COLO829 (cell line): ENCODE data around the gene FXYD5.

Experiments used
- DNase-seq: peaks from one replicate; pipeline ENCODE4 v3.0.0; 2012; ENCODE audit warnings: low spot score

Gene FXYD5

DNA sequence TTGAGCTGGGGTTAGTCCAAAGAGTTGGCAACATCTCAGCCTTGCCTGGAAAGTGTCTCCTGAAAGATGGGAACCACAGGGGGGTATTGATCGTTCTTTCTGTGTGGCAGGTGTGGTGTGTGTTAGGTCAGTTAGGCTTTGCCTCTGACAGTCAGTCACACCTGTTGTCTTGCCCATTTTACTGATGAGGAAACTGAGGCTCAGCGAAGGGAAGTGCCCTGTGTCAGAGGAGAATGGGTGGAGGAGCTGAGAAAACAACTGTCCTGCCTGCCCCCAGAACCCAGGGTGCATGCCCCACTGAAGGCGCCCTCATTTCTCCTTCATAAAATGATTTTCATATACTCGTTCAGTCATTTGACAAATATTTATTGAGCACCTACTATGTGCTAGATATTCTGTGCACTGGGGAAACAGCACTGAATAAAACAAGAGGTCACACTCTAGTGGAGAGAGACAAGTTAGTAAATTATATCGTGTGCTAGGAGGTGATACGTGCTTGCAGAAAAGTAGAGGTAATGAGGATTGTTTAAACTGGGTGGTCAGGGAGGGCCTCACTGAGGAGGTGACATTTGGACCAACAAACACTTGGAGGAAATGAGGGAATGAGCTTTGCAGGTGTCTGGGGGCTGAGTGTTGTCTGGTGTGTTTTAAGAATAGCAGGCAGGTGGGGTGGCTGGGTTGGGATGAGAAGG, 1.6 kb downstream of the FXYD5 start:
- no peak for DNase-seq

GRCh38 chr19:35156673-35157014, 2.1 kb downstream of the FXYD5 start:
- DNase-seq, result no peak

DNA sequence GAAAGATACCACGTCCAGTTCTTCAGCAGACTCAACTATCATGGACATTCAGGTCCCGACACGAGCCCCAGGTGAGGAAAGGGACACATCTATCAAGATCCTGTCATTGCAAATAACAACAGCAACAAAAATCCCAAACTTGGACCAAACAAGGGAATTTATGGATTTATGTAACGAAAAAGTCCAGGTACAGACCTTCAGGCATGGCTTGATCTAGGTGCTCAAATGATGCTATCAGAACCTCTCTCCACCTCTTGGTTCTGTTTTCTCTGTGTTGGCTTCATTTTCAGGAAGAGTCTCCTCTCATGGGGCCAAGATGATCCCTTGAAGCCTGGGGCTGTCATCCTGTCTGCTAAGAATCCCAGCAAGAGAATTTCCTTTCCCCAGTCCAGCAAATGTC, 2.9 kb downstream of the FXYD5 start:
- DNase-seq, result no peak

DNA sequence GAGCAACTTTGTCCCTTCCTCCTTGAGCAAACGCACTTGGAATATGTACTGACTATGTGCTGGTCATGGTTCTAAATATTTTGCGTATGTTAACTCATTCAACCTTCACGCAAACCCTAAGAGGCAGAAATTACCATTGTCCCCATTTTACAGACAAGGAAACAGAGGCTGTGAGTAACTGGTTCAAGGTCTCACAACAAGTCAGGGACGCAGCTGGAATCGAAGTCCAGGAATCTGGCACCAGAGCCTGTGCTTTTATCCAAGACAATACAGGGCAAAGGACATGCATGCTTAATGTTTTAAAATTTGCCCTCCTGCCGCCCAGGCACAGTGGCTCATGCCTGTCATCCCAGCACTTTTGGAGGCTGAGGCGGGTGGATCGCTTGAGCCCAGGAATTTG, 5.1 kb downstream of the FXYD5 start:
- DNase-seq, result no peak

GRCh38 chr19:35160629-35161433, 6.3 kb downstream of the FXYD5 start:
- no peak for DNase-seq

GRCh38 chr19:35161434-35161743, 6.9 kb downstream of the FXYD5 start:
- no peak for DNase-seq

DNA sequence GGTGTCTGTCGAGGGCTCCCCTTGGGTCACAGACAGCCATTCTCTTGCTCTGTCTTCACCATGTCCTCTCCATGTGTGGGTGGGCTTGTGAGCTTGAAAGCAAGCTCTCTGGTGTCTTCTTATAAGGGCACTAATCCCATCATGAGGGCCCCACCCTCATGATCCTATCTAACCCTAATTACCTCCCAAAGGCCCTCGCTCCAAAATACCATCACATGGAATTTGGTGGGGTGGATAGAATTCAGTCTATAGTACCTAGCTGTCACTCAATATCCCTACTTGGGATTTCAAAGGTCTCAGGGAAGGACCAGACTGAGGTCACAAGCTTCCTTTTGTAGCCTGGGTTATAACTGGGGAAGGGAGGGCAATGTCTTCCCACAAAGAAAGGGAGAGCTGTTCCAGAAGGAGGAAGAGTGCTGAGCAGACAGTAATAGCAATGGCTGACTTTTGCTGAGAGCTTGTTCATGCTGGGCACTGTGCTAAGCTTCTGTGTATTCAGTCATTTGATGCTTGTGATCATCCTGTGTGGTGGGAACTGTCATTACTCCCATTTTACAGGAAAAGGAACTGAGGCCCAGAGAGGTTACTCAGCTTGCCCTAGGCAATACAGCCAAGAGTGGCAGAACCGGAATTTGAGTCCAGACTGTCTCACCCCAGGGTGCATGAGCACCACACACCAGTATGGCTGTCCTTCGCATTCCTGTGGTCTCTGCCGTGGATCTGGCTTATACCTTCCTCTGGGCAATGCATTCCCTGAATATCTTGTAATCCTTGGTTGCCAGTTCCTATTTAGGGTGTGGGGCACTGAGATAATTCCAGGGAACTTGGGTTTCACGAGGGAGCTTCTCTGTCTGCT, 8.2 kb downstream of the FXYD5 start:
- DNase-seq, result no peak

GRCh38 chr19:35164418-35164817, 9.9 kb downstream of the FXYD5 start:
- peak; percentile 91 for DNase-seq

- no peak for DNase-seq
Measured at GRCh38 chr19:35165200-35166058, 10.9 kb downstream of the FXYD5 start.

DNA sequence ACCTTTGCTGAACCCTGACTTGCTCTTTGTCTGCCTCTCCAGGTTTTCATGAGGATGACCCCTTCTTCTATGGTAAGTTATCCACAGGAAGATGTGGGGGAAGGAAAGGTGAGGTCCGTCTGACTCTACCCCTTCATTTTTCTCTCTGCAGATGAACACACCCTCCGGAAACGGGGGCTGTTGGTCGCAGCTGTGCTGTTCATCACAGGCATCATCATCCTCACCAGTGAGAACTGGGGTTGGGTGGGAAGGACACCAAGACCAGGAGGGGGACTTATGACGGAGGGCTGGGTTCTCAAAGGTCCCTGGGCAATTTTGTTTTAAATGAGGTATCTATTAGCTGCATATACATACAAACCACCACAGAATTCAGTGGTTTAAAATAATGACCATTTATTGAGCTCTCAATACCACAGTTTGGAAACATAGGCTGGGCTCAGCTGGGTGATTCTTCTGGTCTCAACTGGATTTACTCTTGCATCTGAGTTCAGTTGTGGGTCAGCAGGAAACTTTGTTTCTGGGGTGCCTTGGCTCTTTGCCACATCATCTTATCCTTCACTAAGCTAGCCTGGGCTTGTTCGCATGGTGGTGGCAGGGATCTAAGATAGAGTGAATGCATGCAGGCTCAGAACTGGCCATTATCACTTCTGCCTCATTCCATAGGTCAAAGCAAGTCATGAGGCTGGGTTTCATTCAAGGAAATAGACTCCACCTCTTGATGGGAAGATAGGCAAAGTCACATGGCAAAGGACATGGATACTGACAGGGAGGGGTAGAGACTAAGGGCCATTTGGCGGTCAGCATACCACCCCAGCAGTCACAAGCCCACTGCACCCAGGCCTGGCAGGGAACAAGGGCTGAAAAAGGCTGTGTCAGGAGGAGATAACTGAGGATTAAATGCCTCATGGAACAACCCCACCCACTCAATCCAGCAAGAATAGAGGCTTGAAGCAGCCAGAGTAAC, 11.8 kb downstream of the FXYD5 start:
- peak; percentile 75 for DNase-seq

- no peak for DNase-seq
Measured at GRCh38 chr19:35167251-35168119, 12.9 kb downstream of the FXYD5 start.

DNA sequence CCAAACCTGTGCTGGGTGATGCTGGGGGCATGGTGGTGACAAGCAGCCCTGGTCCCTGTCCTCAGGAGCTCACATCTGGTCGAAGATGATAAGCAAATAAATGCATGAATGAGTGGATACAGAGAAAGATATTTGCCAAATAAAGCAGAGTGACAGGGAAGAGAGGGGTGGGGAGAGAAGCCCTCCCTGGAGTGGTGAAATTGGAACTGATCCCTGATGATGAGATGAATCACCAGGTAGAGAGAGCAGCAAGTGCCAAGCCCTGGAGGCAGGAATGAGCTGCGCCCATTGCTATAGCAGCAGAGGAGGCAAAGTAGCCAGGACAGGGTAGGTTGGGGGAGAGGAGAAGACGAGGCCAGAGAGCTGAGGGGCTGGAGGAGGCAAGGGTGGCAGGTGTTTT, 13.7 kb downstream of the FXYD5 start:
- DNase-seq, result no peak

GRCh38 chr19:35169221-35169995, 14.9 kb downstream of the FXYD5 start:
- DNase-seq, result no peak

DNA sequence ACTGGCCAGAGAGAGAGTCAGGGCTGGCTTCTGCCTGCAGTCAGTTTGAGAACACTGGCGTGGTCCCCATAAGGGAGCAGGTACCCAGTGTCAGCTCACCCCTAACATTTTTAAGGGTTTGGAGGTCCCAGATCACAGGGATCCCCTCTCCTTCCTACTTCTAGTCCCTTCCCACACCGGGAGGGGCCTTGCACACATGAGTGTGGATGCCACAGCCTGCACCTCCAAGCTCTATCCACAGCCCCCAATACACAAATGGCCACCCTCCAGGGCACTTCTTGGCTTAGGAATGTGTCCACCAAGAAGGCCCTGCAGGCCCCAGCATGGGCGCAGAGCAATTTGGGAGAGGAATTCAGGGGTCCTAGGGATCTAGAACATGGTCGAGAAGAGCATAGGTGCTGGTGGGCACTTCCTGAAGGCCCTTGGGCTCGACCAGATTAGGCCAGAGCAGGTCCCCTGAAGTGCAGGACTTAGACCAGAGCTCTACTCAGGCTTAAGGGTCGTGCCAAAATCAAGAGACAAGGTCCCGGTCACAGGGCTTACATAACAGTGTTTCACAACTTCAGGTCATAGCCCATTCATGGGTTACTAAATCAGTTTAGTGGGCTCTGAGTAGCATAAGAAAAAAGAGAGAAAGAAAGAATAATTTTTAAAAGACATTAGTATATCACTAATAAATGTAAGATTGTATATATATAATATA, 16.0 kb downstream of the FXYD5 start:
- DNase-seq, result no peak

DNA sequence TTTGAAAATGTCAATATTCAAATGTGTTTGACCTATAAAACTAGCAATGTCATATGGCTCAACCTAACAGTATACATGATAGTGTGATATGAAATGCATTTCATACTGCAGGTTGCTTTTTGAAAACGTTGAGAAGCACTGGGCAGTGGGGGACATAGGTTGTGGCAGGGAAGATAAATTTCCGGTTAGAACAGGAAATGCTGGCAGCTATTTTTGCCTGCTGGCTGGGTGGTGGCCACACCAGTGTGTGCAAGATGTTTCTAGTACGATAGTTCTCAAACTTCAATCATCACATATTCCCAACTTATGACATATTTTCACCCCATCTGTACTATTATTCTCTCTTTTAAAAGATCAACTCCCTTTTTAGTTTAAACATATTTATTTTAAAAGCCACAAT, 17.2 kb downstream of the FXYD5 start:
- no peak for DNase-seq

DNA sequence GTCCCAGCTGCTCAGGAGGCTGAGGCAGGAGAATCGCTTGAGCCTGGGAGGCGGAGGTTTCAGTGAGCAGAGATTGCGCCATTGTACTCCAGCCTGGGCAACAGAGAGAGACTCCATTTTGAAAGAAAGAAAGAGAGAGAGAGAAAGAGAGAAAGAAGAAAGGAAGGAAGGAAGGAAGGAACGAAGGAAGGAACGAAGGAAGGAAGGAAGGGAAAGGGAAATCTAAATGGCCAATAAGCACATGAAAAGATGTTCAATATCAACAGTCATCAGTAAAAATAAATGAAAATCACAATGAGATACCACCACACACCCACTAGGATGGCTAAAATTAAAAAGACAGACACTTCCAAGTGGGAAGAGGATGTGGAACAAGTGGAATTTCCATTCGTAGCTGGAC, 19.7 kb downstream of the FXYD5 start:
- no peak for DNase-seq

- no peak for DNase-seq
Measured at GRCh38 chr19:35176181-35176570, 21.6 kb downstream of the FXYD5 start.
